ENCODE results near the gene UNC93B1. TPM values are rescaled to one million over a fixed set of nuclear protein-coding genes. Genes with fewer than 3 reads are reported as not detected.
"Not testable (repeated sequence)": the region's sequence is repeated elsewhere in the genome, so short reads cannot be mapped to it uniquely, and the experiment has no call there.

The UNC93B1 gene
- total RNA-seq, 1 donor from 2014 or later = 15.9 TPM

DNA sequence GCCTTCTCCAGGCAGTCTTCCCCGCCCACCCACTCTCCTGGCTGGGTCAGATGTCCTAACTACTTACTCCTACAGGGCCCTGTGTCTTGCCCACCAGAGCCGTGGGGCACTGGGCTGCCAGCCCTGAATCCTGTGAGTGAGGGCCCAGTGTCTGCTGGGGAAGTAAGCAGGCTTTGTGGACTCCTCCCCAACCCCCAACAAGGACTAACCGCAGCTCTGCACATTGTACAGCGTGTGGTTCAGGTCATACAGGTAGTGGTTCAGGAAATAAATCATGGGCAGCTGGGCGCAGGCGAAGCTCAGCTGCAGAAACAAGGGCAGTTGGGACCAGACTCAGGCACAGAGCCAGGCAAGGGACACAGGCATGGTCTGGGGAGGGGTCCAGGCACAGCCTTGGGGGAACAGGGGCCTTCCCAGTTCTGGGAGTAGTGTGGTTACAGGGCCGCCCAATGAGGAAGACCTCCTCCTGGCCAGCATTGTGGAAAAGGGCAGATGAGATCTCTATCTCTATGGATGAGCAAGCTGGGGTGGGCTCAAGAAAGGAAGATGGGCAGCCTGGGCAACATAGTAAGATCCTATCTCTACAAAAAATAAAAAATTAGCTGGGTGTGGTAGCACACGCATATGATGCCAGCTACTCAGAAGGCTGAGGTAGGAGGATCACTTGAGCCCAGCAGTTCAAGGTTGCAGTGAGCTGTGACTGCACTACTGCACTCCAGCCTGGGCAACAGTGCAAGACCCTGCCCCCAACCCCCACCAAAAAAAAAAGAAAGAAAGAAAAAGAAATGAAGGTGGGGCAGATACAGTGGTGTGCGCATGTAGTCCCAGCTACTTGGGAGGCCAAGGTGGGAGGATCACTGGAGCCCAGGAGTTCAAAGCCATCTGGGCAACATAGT, 5.5 kb downstream of the UNC93B1 start:
- TF ChIP-seq, protein P1, sequence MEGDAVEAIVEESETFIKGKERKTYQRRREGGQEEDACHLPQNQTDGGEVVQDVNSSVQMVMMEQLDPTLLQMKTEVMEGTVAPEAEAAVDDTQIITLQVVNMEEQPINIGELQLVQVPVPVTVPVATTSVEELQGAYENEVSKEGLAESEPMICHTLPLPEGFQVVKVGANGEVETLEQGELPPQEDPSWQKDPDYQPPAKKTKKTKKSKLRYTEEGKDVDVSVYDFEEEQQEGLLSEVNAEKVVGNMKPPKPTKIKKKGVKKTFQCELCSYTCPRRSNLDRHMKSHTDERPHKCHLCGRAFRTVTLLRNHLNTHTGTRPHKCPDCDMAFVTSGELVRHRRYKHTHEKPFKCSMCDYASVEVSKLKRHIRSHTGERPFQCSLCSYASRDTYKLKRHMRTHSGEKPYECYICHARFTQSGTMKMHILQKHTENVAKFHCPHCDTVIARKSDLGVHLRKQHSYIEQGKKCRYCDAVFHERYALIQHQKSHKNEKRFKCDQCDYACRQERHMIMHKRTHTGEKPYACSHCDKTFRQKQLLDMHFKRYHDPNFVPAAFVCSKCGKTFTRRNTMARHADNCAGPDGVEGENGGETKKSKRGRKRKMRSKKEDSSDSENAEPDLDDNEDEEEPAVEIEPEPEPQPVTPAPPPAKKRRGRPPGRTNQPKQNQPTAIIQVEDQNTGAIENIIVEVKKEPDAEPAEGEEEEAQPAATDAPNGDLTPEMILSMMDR (IDR thresholded peaks at IDR 0.05) = no peak
- H3K4me1 Mint-ChIP-seq (ENCODE audit: low read depth) = peaks cover 9% of the 10 kb centered on the region
- no peak for DNase-seq (ENCODE audit: low spot score)
- H3K27ac Mint-ChIP-seq (ENCODE audit: unreplicated experiment) = no peak overlapping the region
- H3K4me3 Mint-ChIP-seq (ENCODE audit: unreplicated experiment) = no peak overlapping the region
- H3K9me3 Mint-ChIP-seq (ENCODE audit: low read depth) = no peaks in the 10 kb centered on the region
- H3K27me3 Mint-ChIP-seq (ENCODE audit: low read depth) = no peaks in the 10 kb centered on the region
- no peaks in the 10 kb centered on the region for H3K36me3 Mint-ChIP-seq (ENCODE audit: low read depth)

DNA sequence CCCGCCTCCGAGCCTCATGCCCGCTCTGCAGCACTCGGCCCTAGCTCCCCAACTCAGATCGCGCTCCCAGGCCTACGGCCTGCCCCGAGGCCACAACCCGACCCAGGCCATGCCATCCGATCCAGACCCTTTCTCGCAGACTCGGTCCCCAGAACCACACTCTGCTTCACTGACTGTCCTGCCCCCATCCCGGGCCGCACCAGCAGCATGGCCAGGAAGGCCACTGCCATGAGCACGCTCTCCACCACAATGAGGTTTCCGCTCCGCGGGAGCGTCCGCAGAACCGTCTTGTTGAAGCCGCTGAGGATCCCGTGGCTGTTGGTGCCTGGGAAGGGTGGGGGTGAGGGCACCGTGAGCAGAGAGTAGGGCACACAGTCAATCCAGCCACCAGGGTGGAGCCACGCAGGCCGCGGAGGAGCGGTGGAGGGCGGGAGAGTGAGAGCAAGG, 6.4 kb downstream of the UNC93B1 start:
- Mint-ChIP-seq H3K27me3 (ENCODE audit: low read depth) (no peaks in the 10 kb centered on the region), H3K27ac (ENCODE audit: unreplicated experiment) (no peak overlapping the region), H3K4me3 (ENCODE audit: unreplicated experiment) (no peak overlapping the region), H3K4me1 (ENCODE audit: low read depth) (peaks cover 3% of the 10 kb centered on the region), H3K9me3 (ENCODE audit: low read depth) (no peaks in the 10 kb centered on the region), H3K36me3 (ENCODE audit: low read depth) (no peaks in the 10 kb centered on the region)
- DNase-seq (ENCODE audit: low spot score) = no peak
- TF ChIP-seq, protein P1 (IDR thresholded peaks at IDR 0.05) = no peak

DNA sequence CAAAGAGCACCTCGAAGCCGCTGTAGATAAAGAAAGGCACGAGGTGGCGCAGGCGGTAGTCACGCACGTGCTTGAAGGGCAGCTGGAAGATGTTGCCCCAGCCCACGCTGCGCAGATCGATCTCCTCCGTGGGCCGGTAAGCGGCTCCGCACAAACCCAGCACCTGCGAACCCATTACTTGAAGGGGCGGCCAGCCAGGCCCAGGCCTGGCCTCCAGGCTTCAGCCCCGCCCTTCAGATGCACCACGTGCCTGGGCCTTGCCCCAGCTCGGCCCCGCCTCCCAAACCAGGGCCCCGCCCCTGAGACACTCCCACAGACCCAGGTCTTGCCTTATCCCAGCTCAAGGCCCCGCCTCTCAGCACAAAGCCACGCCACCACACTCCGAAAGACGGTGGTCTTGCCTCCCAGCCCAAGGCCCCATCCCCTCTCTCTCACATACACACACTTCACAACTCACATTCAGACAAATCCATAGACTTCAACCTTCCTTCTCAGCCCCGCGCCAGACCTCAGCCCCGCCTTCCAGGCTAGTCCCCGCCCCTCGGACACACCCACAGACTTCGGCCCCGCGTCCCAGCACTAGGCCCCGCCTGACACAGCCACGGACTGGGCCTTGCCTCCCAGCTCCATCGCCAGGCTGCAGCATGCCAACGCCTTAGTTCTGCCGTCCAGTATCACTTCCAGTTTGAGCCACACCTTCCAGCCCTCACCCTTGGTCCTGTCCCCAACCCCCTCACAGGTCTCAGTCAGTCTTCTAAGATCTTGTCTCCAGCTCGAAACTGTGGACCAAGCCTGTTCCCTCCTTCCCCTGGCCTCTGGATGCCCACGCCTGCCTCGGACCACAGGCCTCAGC, 7.0 kb downstream of the UNC93B1 start:
- Mint-ChIP-seq H3K9me3 (ENCODE audit: low read depth) (no peaks in the 10 kb centered on the region), H3K4me1 (ENCODE audit: low read depth) (peaks cover 5% of the 10 kb centered on the region), H3K27me3 (ENCODE audit: low read depth) (peaks cover 2% of the 10 kb centered on the region), H3K4me3 (ENCODE audit: unreplicated experiment) (no peak overlapping the region), H3K36me3 (ENCODE audit: low read depth) (no peaks in the 10 kb centered on the region), H3K27ac (ENCODE audit: unreplicated experiment) (no peak overlapping the region)
- TF ChIP-seq, protein P1 (IDR thresholded peaks at IDR 0.05) = no peak
- DNase-seq (ENCODE audit: low spot score) = no peak

DNA sequence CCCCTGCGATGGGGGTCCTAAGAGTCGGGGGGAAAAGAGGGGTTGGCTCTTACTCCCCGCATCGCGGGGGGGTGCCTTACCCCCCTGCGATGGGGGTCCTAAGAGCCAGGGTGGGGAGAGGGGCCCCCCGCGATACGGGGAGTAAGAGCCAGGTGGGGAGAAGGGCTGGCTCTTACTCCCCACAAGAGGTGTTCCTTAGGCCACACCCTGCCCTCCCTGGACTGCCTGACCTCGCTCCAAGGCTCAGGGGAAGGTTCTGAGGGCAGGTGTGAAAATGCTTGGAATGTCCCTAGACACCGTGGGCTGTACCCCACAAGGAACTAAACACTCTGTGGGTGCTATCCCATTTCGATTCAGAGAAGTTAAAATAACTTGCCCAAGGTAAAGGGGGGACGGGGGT, 7.8 kb downstream of the UNC93B1 start:
- Mint-ChIP-seq H3K36me3 (ENCODE audit: low read depth) (no peaks in the 10 kb centered on the region), H3K4me1 (ENCODE audit: low read depth) (peaks cover 6% of the 10 kb centered on the region), H3K9me3 (ENCODE audit: low read depth) (no peaks in the 10 kb centered on the region), H3K27me3 (ENCODE audit: low read depth) (peaks cover 3% of the 10 kb centered on the region), H3K4me3 (ENCODE audit: unreplicated experiment) (no peak overlapping the region), H3K27ac (ENCODE audit: unreplicated experiment) (no peak overlapping the region)
- no peak for DNase-seq (ENCODE audit: low spot score)
- TF ChIP-seq, protein P1 (IDR thresholded peaks at IDR 0.05) = no peak

DNA sequence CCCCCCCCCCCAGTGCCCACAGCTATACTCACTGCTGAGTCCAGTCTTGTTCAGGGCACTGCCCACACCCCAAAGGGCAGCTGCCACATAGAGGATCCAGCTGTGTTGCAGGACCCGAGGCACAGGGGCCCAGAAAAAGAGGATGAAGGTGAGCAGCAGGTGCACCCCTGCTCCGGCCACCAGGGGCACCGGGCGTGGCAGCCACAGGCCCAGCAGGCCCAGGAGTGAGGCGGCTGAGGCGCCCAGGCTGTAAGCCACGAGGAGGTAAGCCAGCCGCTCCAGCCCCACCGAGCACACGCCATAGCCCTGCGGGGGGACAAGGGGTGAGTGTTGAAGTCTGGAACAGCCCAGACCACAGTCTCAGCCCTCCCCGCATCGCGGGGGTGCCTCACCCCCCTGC, 8.3 kb downstream of the UNC93B1 start:
- H3K27ac Mint-ChIP-seq (ENCODE audit: unreplicated experiment); H3K4me3 Mint-ChIP-seq (ENCODE audit: unreplicated experiment); H3K9me3 Mint-ChIP-seq (ENCODE audit: low read depth); H3K36me3 Mint-ChIP-seq (ENCODE audit: low read depth); DNase-seq (ENCODE audit: low spot score); H3K4me1 Mint-ChIP-seq (ENCODE audit: low read depth); H3K27me3 Mint-ChIP-seq (ENCODE audit: low read depth): not testable (repeated sequence)

DNA sequence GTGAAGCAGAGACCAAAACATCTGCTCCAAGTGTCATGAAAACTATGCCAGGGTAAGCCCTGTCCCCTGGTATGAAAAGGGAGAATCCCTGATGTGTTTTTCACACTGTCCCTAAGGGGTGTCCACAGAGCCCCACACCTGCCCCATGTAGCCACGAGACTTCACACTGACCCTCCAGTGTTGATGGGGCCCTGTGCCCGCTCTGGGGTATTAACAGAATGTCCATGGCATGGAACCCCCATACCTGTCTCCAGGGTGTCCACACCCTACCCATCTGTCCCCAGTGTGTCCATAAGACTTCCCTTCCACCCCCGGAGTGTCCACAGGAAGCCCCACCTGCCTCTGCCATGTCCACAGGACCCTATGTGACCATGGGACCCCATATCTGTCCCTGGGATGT, 8.8 kb downstream of the UNC93B1 start:
- DNase-seq (ENCODE audit: low spot score); H3K27ac Mint-ChIP-seq (ENCODE audit: unreplicated experiment); H3K9me3 Mint-ChIP-seq (ENCODE audit: low read depth); H3K4me3 Mint-ChIP-seq (ENCODE audit: unreplicated experiment); H3K4me1 Mint-ChIP-seq (ENCODE audit: low read depth); H3K36me3 Mint-ChIP-seq (ENCODE audit: low read depth); H3K27me3 Mint-ChIP-seq (ENCODE audit: low read depth): not testable (repeated sequence)

DNA sequence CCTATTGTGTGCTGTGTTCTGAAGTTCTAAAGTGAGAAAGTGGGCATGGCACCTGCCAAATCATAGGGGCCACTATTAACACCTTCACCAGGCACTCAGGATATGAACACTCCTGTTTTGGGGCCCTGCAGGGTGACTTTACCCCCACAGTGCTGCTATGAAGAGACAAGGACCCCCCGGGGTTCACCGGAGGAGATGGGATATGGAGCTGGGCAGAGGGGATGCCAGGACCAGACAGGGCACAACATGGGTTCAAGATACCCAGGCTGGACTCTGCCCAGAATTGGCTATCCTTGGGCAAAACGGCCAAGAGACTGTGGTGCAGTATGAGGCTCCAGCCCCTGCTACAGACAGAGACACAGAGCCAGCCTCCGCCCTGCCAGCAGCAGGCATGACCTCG, 9.5 kb downstream of the UNC93B1 start:
- not testable (repeated sequence) for H3K27ac Mint-ChIP-seq (ENCODE audit: unreplicated experiment); DNase-seq (ENCODE audit: low spot score); H3K27me3 Mint-ChIP-seq (ENCODE audit: low read depth); H3K36me3 Mint-ChIP-seq (ENCODE audit: low read depth); H3K4me1 Mint-ChIP-seq (ENCODE audit: low read depth); H3K9me3 Mint-ChIP-seq (ENCODE audit: low read depth); H3K4me3 Mint-ChIP-seq (ENCODE audit: unreplicated experiment)

Data from chondrocyte (in vitro differentiated cells).